ENCODE results near the gene RIPK1. TPM values are rescaled to one million over a fixed set of nuclear protein-coding genes. Genes with fewer than 3 reads are reported as not detected.

RIPK1 gene
- total and polyA plus RNA-seq, 2 donors (not counting 3 experiments of a cell fraction or from before 2014, with no cell fraction given), result 11.2 to 20.6 TPM

DNA sequence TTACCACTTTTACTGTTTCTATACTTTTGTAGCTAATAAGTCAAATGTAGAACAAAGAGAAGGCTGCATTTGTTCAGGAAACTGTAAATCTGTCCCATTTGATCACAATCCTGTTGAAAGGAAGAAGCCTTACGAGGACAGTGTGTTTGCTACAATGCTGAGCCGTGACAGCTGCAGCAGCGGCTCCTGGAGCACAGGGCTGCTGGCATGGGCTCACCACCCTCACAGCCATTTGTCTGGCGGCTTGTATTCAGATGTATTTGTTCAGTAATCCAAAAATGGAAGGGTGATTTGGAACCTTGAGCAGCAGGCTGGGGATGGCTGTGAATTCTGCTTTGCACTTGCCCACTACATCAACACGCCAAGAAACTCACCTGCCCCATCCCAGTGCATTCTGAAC is 83.4 kb downstream of the RIPK1 start:
- ChIA-PET POLR2A (no interaction called here), CTCF (interaction anchor here (1.4 to 2.0 kb wide), 2 partner anchors 87 to 101 kb away, joined by 3 to 4 read pairs; no protein-coding TSS in a partner anchor)
- no peaks in the 10 kb centered on the region for H3K9me1 ChIP-seq (replicated peaks; ENCODE audit: control insufficient read depth, extremely low read depth, insufficient read depth, low read length)
- peaks cover 0 to 8% of the 10 kb centered on the region in 2 experiments for H3K36me3 ChIP-seq (ENCODE audit: control insufficient read depth in 2 of 2, extremely low read depth in 1 of 2, insufficient read depth in 2 of 2, low read length in 2 of 2)
- no peaks in the 10 kb centered on the region for H3K27me3 ChIP-seq (ENCODE audit: control insufficient read depth in 2 of 2, insufficient read depth in 2 of 2, low read length in 2 of 2)
- FAIRE-seq (no peak), DNase-seq (ENCODE audit: low read depth, low spot score) (no peak)
- H3K4me1 ChIP-seq (ENCODE audit: control insufficient read depth, extremely low read depth, insufficient read depth, low read length), result no peaks in the 10 kb centered on the region
- no peak overlapping the region for H3K4me3 ChIP-seq (replicated peaks in 1 of 3; ENCODE audit: insufficient read depth in 1 of 3, low read depth in 1 of 3, low read length in 3 of 3)
- H3K9ac ChIP-seq (replicated peaks; ENCODE audit: extremely low read depth, insufficient read depth, low read length), result no peak overlapping the region
- peaks cover under 1% of the 10 kb centered on the region for H3K79me2 ChIP-seq (ENCODE audit: control insufficient read depth, insufficient read depth, low read length)
- no peaks in the 10 kb centered on the region for H3K9me3 ChIP-seq (replicated peaks; ENCODE audit: control insufficient read depth, insufficient read depth, low read length)
- no TSS peak for BruUV-seq (replicated peaks)
- H3K4me2 ChIP-seq (ENCODE audit: insufficient read depth, low read length), result no peak overlapping the region
- TF ChIP-seq GATA2 (IDR thresholded peaks at IDR 0.05; ENCODE audit: insufficient read depth, insufficient read length, low read depth, low read length), result no peak
- no peak for TF ChIP-seq MYC (IDR thresholded peaks at IDR 0.05; ENCODE audit: low read depth, low read length)
- TF ChIP-seq, protein P1, sequence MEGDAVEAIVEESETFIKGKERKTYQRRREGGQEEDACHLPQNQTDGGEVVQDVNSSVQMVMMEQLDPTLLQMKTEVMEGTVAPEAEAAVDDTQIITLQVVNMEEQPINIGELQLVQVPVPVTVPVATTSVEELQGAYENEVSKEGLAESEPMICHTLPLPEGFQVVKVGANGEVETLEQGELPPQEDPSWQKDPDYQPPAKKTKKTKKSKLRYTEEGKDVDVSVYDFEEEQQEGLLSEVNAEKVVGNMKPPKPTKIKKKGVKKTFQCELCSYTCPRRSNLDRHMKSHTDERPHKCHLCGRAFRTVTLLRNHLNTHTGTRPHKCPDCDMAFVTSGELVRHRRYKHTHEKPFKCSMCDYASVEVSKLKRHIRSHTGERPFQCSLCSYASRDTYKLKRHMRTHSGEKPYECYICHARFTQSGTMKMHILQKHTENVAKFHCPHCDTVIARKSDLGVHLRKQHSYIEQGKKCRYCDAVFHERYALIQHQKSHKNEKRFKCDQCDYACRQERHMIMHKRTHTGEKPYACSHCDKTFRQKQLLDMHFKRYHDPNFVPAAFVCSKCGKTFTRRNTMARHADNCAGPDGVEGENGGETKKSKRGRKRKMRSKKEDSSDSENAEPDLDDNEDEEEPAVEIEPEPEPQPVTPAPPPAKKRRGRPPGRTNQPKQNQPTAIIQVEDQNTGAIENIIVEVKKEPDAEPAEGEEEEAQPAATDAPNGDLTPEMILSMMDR (IDR thresholded peaks at IDR 0.05; ENCODE audit: extremely low read depth in 1 of 2, insufficient read depth in 1 of 2, low read depth in 1 of 2, low read length in 2 of 2), result no peak
- TF ChIP-seq, protein P2, sequence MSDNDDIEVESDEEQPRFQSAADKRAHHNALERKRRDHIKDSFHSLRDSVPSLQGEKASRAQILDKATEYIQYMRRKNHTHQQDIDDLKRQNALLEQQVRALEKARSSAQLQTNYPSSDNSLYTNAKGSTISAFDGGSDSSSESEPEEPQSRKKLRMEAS (IDR thresholded peaks at IDR 0.05; ENCODE audit: insufficient read depth, insufficient read length), result no peak
- no peak for TF ChIP-seq JUN (IDR thresholded peaks at IDR 0.05; ENCODE audit: borderline replicate concordance, insufficient read depth, insufficient read length, low read depth)
- no peak for TF ChIP-seq POLR2A (IDR thresholded peaks at IDR 0.05; ENCODE audit: low read depth, low read length)
- no peak overlapping the region for H2AFZ ChIP-seq (ENCODE audit: low read depth, low read length)
- intact Hi-C loops (cut with micrococcal nuclease), result no loop called here
- no peak overlapping the region for H3K27ac ChIP-seq (ENCODE audit: insufficient read depth, low read depth, low read length)
- no peaks in the 10 kb centered on the region for H4K20me1 ChIP-seq (replicated peaks; ENCODE audit: control insufficient read depth, extremely low read depth, insufficient read depth, low read length)
- dilution Hi-C loops (cut with MboI; ENCODE audit: extremely low pct_ligation_motif_present, low sequenced_read_pairs), result no loop called here

DNA sequence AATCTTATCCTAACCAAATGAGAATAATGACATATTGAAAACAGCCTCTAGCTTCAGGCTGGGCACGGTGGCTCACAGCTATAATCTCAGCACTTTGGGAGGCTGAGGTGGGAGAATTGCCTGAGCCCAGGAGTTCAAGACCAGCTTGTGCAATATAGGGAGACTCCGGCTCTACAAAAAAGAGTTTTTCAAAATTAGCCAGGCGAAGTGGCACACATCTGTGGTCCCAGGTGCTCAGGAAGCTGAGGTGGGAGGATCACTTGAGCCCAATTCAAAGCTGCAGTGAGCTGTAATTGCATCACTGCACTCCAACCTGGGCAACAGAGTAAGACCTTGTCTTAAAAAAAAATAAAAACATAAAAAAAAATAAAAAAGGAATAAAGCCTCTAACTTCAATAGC is 84.4 kb downstream of the RIPK1 start:
- TF ChIP-seq, protein P2 (IDR thresholded peaks at IDR 0.05; ENCODE audit: insufficient read depth, insufficient read length), result no peak
- TF ChIP-seq JUN (IDR thresholded peaks at IDR 0.05; ENCODE audit: borderline replicate concordance, insufficient read depth, insufficient read length, low read depth), result no peak
- no peak for TF ChIP-seq FOS (IDR thresholded peaks at IDR 0.05; ENCODE audit: borderline replicate concordance, insufficient read depth, low read length)
- no peak for TF ChIP-seq EZH2 (IDR thresholded peaks at IDR 0.05; ENCODE audit: borderline replicate concordance, low read depth, low read length, severe bottlenecking)
- no peak for TF ChIP-seq POLR2A (IDR thresholded peaks at IDR 0.05; ENCODE audit: low read depth, low read length)
- TF ChIP-seq, protein P1 (IDR thresholded peaks at IDR 0.05; ENCODE audit: extremely low read depth in 1 of 2, insufficient read depth in 1 of 2, low read depth in 1 of 2, low read length in 2 of 2), result no peak
- no peak for TF ChIP-seq MYC (IDR thresholded peaks at IDR 0.05; ENCODE audit: low read depth, low read length)
- TF ChIP-seq POLR2AphosphoS5 (IDR thresholded peaks at IDR 0.05; ENCODE audit: insufficient read depth, low read depth, low read length), result no peak
- TF ChIP-seq GATA2 (IDR thresholded peaks at IDR 0.05; ENCODE audit: insufficient read depth, insufficient read length, low read depth, low read length), result no peak
- no peaks in the 10 kb centered on the region for H3K9me3 ChIP-seq (replicated peaks; ENCODE audit: control insufficient read depth, insufficient read depth, low read length)
- no peak overlapping the region for H3K4me3 ChIP-seq (replicated peaks in 1 of 3; ENCODE audit: insufficient read depth in 1 of 3, low read depth in 1 of 3, low read length in 3 of 3)
- DNase-seq (ENCODE audit: low read depth, low spot score) (no peak), FAIRE-seq (no peak)
- no peak overlapping the region for H3K27ac ChIP-seq (ENCODE audit: insufficient read depth, low read depth, low read length)
- no peak overlapping the region for H2AFZ ChIP-seq (ENCODE audit: low read depth, low read length)
- H3K79me2 ChIP-seq (ENCODE audit: control insufficient read depth, insufficient read depth, low read length), result peaks cover 2% of the 10 kb centered on the region
- H3K36me3 ChIP-seq (ENCODE audit: control insufficient read depth in 2 of 2, extremely low read depth in 1 of 2, insufficient read depth in 2 of 2, low read length in 2 of 2), result peaks cover 0 to 8% of the 10 kb centered on the region in 2 experiments
- H3K4me2 ChIP-seq (ENCODE audit: insufficient read depth, low read length), result no peak overlapping the region
- no TSS peak for BruUV-seq (replicated peaks)
- no peaks in the 10 kb centered on the region for H4K20me1 ChIP-seq (replicated peaks; ENCODE audit: control insufficient read depth, extremely low read depth, insufficient read depth, low read length)
- dilution Hi-C loops (cut with MboI; ENCODE audit: extremely low pct_ligation_motif_present, low sequenced_read_pairs), result no loop called here
- ChIA-PET CTCF (interaction anchor here (1.2 to 2.0 kb wide), 2 partner anchors 99 to 100 kb away, joined by 4 to 6 read pairs; no protein-coding TSS in a partner anchor), POLR2A (no interaction called here)
- no peak overlapping the region for H3K9ac ChIP-seq (replicated peaks; ENCODE audit: extremely low read depth, insufficient read depth, low read length)
- intact Hi-C loops (cut with micrococcal nuclease), result no loop called here
- H3K4me1 ChIP-seq (ENCODE audit: control insufficient read depth, extremely low read depth, insufficient read depth, low read length), result no peaks in the 10 kb centered on the region
- H3K9me1 ChIP-seq (replicated peaks; ENCODE audit: control insufficient read depth, extremely low read depth, insufficient read depth, low read length), result no peaks in the 10 kb centered on the region
- H3K27me3 ChIP-seq (ENCODE audit: control insufficient read depth in 2 of 2, insufficient read depth in 2 of 2, low read length in 2 of 2), result no peaks in the 10 kb centered on the region
